SH-SY5Y (cell line): ENCODE data around the gene WDR7.

Experiments used
- GATA2 ChIP-seq: IDR thresholded peaks from 2 replicates; pipeline ENCODE4 v1.6.1; 2011; ENCODE audit warnings: mild to moderate bottlenecking, low read depth, low read length
- GATA3 ChIP-seq: IDR thresholded peaks from 2 replicates; pipeline ENCODE4 v1.6.1; 2011; ENCODE audit warnings: low read depth, mild to moderate bottlenecking, low read length, moderate library complexity

DNA sequence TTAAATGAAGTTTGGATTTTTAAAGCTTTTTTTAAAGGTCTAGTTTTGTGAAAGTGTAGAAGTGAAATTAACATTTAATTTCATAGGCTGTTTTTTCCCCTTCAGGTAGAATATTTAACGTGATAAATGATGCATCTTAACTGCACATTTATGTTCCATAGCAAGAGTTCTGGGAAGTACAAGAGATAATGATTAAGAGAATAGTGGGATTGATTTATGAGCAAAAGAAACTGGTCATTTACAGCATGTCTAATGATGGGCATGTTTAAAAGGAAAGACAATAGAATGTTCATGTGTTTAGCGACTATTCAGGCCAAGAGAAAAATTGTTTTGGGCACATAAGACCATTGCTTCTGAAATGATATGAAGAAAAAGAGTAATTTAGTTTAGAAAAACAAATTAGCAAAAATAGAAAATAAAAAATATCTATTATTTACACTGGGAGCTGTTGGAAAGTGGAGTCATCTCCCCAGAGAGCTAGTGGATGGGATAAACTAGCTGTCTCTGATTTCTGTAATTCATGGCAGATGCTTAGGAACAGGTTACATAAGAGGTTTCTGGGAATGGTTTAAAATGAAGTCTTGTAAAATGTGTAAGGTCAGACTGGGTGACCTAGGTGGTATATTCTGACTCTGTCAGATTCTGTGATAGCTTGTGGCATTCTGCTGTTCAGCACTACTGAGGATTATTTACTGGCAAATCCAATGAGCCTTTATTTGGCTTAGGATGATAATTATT lies 60.7 kb downstream of the WDR7 start:
- no peak for TF ChIP-seq GATA3
- no peak for TF ChIP-seq GATA2
